CD4-positive, CD25-positive, alpha-beta regulatory T cell (primary cell): ENCODE data around the gene CELF2. TPM values are rescaled to one million over a fixed set of nuclear protein-coding genes. Genes with fewer than 3 reads are reported as not detected.

ENCODE experiments used
- ATAC-seq, 2 donors: fragments of 150-1000 bp; cut with Tn5 transposase; one replicate each; pipeline ENCODE4 v1.10.0; 2021; ENCODE audit warnings: low read depth in 2 of 2, moderate number of reproducible peaks in 2 of 2, moderate library complexity in 1 of 2
- DNase-seq, 3 donors: peaks; one replicate each; pipeline versions ENCODE4 v3.0.0 to v3.0.0-alpha.2; 2012 to 2022; ENCODE audit warnings: mixed read lengths in 1 of 3
- H3K27ac ChIP-seq: one replicate; pipeline ENCODE4 v1.7.0; 2013; ENCODE audit warnings: mild to moderate bottlenecking, low read length; ENCODE audit not compliant: insufficient read depth, poor library complexity, severe bottlenecking
- H3K27me3 ChIP-seq: one replicate; pipeline ENCODE4 v1.7.0; 2013; ENCODE audit warnings: low read length; ENCODE audit not compliant: control insufficient read depth, insufficient read depth
- H3K36me3 ChIP-seq: one replicate; pipeline ENCODE4 v1.7.0; 2013; ENCODE audit warnings: mild to moderate bottlenecking, low read length, moderate library complexity; ENCODE audit not compliant: control insufficient read depth, insufficient read depth
- H3K4me1 ChIP-seq: 2 replicates; pipeline ENCODE4 v1.7.0; 2013; ENCODE audit warnings: mild to moderate bottlenecking, low read length; ENCODE audit not compliant: insufficient read depth, control insufficient read depth, poor library complexity, severe bottlenecking
- H3K4me3 ChIP-seq: one replicate; pipeline ENCODE4 v1.7.0; 2013; ENCODE audit warnings: low read depth, mild to moderate bottlenecking, low read length, moderate library complexity
- H3K9me3 ChIP-seq, 2 experiments: 1 replicate in 1 of 2; 2 replicates in 1 of 2; pipeline ENCODE4 v1.7.0; 2013; ENCODE audit warnings: low read length in 2 of 2, mild to moderate bottlenecking in 1 of 2, moderate library complexity in 1 of 2; ENCODE audit not compliant: control insufficient read depth in 2 of 2
- H3K27ac Mint-ChIP-seq, 3 donors: one replicate each; pipeline ENCODE4 v1.8.0; 2020 to 2022; ENCODE audit warnings: mild to moderate bottlenecking in 3 of 3, mixed read lengths in 3 of 3, moderate library complexity in 2 of 3
- H3K27me3 Mint-ChIP-seq: one replicate; pipeline ENCODE4 v1.8.0; 2022; ENCODE audit warnings: mild to moderate bottlenecking, mixed read lengths
- H3K36me3 Mint-ChIP-seq: one replicate; pipeline ENCODE4 v1.8.0; 2020; ENCODE audit warnings: mixed read lengths
- H3K4me1 Mint-ChIP-seq, 4 donors: one replicate each; pipeline ENCODE4 v1.8.0; 2020 to 2022; ENCODE audit warnings: mixed read lengths in 4 of 4, mild to moderate bottlenecking in 1 of 4
- H3K4me3 Mint-ChIP-seq, 4 donors: one replicate each; pipeline ENCODE4 v1.8.0; 2020 to 2022; ENCODE audit warnings: mild to moderate bottlenecking in 4 of 4, mixed read lengths in 4 of 4, moderate library complexity in 3 of 4
- H3K9me3 Mint-ChIP-seq, 7 donors: one replicate each; pipeline ENCODE4 v1.8.0; 2020 to 2022; ENCODE audit warnings: mixed read lengths in 7 of 7, mild to moderate bottlenecking in 3 of 7, moderate library complexity in 2 of 7
- polyA plus RNA-seq, 4 donors: library from polyadenylated mRNA; unstranded; fragments of 300-500 nt; fragmentation: Illumina TruSeq; gene quantifications; one replicate each; pipeline ENCODE4 v1.2.3, GENCODE V29; 2021
- total RNA-seq: library from RNA; stranded (reverse); gene quantifications from one replicate; pipeline ENCODE4 v1.2.3, GENCODE V29; 2022

The CELF2 gene
- total and polyA plus RNA-seq, 5 donors from 2014 or later, result 117 to 230 (median 150) TPM

- Mint-ChIP-seq H3K27me3 (no peaks in the 10 kb centered on the region), H3K4me3 (no peak overlapping the region), H3K4me1 (peaks cover 10 to 45% (median 21%) of the 10 kb centered on the region in 4 donors), H3K9me3 (no peaks in the 10 kb centered on the region), H3K36me3 (peaks cover 68% of the 10 kb centered on the region), H3K27ac (peak overlapping the region in 2 of 3 donors; percentile 73 to 82)
- Histone ChIP-seq H3K36me3 (peaks cover 92% of the 10 kb centered on the region), H3K27me3 (no peaks in the 10 kb centered on the region), H3K27ac (no peak overlapping the region), H3K4me3 (no peak overlapping the region), H3K4me1 (no peaks in the 10 kb centered on the region), H3K9me3 (no peaks in the 10 kb centered on the region)
- no peak for ATAC-seq
- no peak for DNase-seq
Observed at GRCh38 chr10:11328264-11329061, 310.8 kb downstream of the CELF2 start.

GRCh38 chr10:11329062-11329673 is 311.5 kb downstream of the CELF2 start:
- H3K27ac ChIP-seq, result no peak overlapping the region
- H3K27me3 ChIP-seq, result no peaks in the 10 kb centered on the region
- Mint-ChIP-seq H3K36me3 (peaks cover 71% of the 10 kb centered on the region), H3K27ac (peak overlapping the region in 2 of 3 donors; percentile 73 to 82), H3K4me3 (no peak overlapping the region), H3K27me3 (no peaks in the 10 kb centered on the region), H3K9me3 (no peaks in the 10 kb centered on the region), H3K4me1 (peaks cover 16 to 48% (median 24%) of the 10 kb centered on the region in 4 donors)
- H3K9me3 ChIP-seq, result no peaks in the 10 kb centered on the region
- H3K4me1 ChIP-seq, result no peaks in the 10 kb centered on the region
- no peak for DNase-seq
- no peak for ATAC-seq
- H3K36me3 ChIP-seq, result peaks cover 92% of the 10 kb centered on the region
- H3K4me3 ChIP-seq, result no peak overlapping the region

- ATAC-seq, result no peak
- peaks cover 23 to 55% (median 28%) of the 10 kb centered on the region in 4 donors for H3K4me1 Mint-ChIP-seq
Observed at GRCh38 chr10:11330383-11331045, 312.8 kb downstream of the CELF2 start.

GRCh38 chr10:11331046-11331577 is 313.4 kb downstream of the CELF2 start:
- peaks cover 86% of the 10 kb centered on the region for H3K36me3 ChIP-seq
- no peaks in the 10 kb centered on the region for H3K4me1 ChIP-seq
- no peaks in the 10 kb centered on the region for H3K27me3 ChIP-seq
- peak overlapping the region; percentile 49 for H3K27ac ChIP-seq
- no peak overlapping the region for H3K4me3 ChIP-seq
- H3K9me3 ChIP-seq, result no peaks in the 10 kb centered on the region
- Mint-ChIP-seq H3K4me1 (peaks cover 23 to 56% (median 25%) of the 10 kb centered on the region in 4 donors), H3K27me3 (no peaks in the 10 kb centered on the region), H3K9me3 (no peaks in the 10 kb centered on the region), H3K27ac (peak overlapping the region in 2 of 3 donors; percentile 32 to 81), H3K36me3 (peaks cover 64% of the 10 kb centered on the region), H3K4me3 (no peak overlapping the region)
- ATAC-seq (no peak), DNase-seq (no peak)

More at GRCh38 chr10:11330383-11331045, 312.8 kb downstream of the CELF2 start:
- Histone ChIP-seq H3K4me3 (no peak overlapping the region), H3K9me3 (no peaks in the 10 kb centered on the region), H3K36me3 (peaks cover 90% of the 10 kb centered on the region), H3K27ac (peak overlapping the region; percentile 49), H3K4me1 (no peaks in the 10 kb centered on the region), H3K27me3 (no peaks in the 10 kb centered on the region)
- Mint-ChIP-seq H3K4me3 (peak overlapping the region in 1 of 4 donors; percentile 19), H3K27ac (peak overlapping the region in 2 of 3 donors; percentile 62 to 93), H3K36me3 (peaks cover 70% of the 10 kb centered on the region), H3K9me3 (no peaks in the 10 kb centered on the region), H3K27me3 (no peaks in the 10 kb centered on the region)
- DNase-seq, result no peak

GRCh38 chr10:11331726-11332125 is 314.1 kb downstream of the CELF2 start:
- Mint-ChIP-seq H3K4me3 (no peak overlapping the region), H3K36me3 (peaks cover 60% of the 10 kb centered on the region), H3K27ac (peak overlapping the region; percentile 23 to 81 (median 66)), H3K27me3 (no peaks in the 10 kb centered on the region), H3K9me3 (no peaks in the 10 kb centered on the region), H3K4me1 (peaks cover 20 to 58% (median 25%) of the 10 kb centered on the region in 4 donors)
- Histone ChIP-seq H3K4me1 (no peaks in the 10 kb centered on the region), H3K27me3 (no peaks in the 10 kb centered on the region), H3K4me3 (no peak overlapping the region), H3K36me3 (peaks cover 80% of the 10 kb centered on the region), H3K27ac (no peak overlapping the region), H3K9me3 (no peaks in the 10 kb centered on the region)
- no peak for DNase-seq
- no peak for ATAC-seq

GRCh38 chr10:11332846-11333245 is 315.2 kb downstream of the CELF2 start:
- no peaks in the 10 kb centered on the region for H3K27me3 ChIP-seq
- DNase-seq (no peak), ATAC-seq (no peak)
- no peak overlapping the region for H3K4me3 ChIP-seq
- Mint-ChIP-seq H3K36me3 (peaks cover 50% of the 10 kb centered on the region), H3K27ac (peak overlapping the region; percentile 52 to 93 (median 81)), H3K4me1 (peaks cover 19 to 55% (median 25%) of the 10 kb centered on the region in 4 donors), H3K27me3 (no peaks in the 10 kb centered on the region), H3K4me3 (peak overlapping the region; percentile 31 to 77 (median 54)), H3K9me3 (no peaks in the 10 kb centered on the region)
- H3K4me1 ChIP-seq, result no peaks in the 10 kb centered on the region
- H3K9me3 ChIP-seq, result no peaks in the 10 kb centered on the region
- H3K27ac ChIP-seq, result peak overlapping the region; percentile 36
- peaks cover 70% of the 10 kb centered on the region for H3K36me3 ChIP-seq

- no peak for ATAC-seq
- Histone ChIP-seq H3K4me1 (no peaks in the 10 kb centered on the region), H3K27me3 (no peaks in the 10 kb centered on the region), H3K27ac (no peak overlapping the region), H3K4me3 (no peak overlapping the region), H3K9me3 (no peaks in the 10 kb centered on the region), H3K36me3 (peaks cover 54% of the 10 kb centered on the region)
- H3K27me3 Mint-ChIP-seq, result no peaks in the 10 kb centered on the region
- H3K27ac Mint-ChIP-seq, result peak overlapping the region; percentile 20 to 57 (median 45)
- peak overlapping the region in 1 of 4 donors; percentile 56 for H3K4me3 Mint-ChIP-seq
- H3K9me3 Mint-ChIP-seq, result no peaks in the 10 kb centered on the region
- DNase-seq, result no peak
- peaks cover 39% of the 10 kb centered on the region for H3K36me3 Mint-ChIP-seq
- H3K4me1 Mint-ChIP-seq, result peaks cover 16 to 53% (median 23%) of the 10 kb centered on the region in 4 donors
Observed at GRCh38 chr10:11334436-11334835, 316.8 kb downstream of the CELF2 start.
